Type B pancreatic cell (in vitro differentiated cells): ENCODE results near the gene ZNF554. TPM values are rescaled to one million over a fixed set of nuclear protein-coding genes. Genes with fewer than 3 reads are reported as not detected.

Experiments used
- DNase-seq: peaks from one replicate; pipeline ENCODE4 v3.0.0; 2021; ENCODE audit warnings: mixed read lengths; ENCODE audit not compliant: unreplicated experiment; ENCODE audit errors: extremely low spot score
- H3K27ac Mint-ChIP-seq: 2 replicates; pipeline ENCODE4 v1.8.0; 2021; ENCODE audit warnings: mild to moderate bottlenecking, mixed read lengths
- H3K27me3 Mint-ChIP-seq: 2 replicates; pipeline ENCODE4 v1.8.0; 2021; ENCODE audit warnings: mixed read lengths
- H3K36me3 Mint-ChIP-seq: 2 replicates; pipeline ENCODE4 v1.8.0; 2021; ENCODE audit warnings: mixed read lengths
- H3K4me1 Mint-ChIP-seq: one replicate; pipeline ENCODE4 v1.8.0; 2021; ENCODE audit warnings: mixed read lengths; ENCODE audit not compliant: unreplicated experiment
- H3K4me3 Mint-ChIP-seq: 2 replicates; pipeline ENCODE4 v1.8.0; 2021; ENCODE audit warnings: mild to moderate bottlenecking, mixed read lengths
- H3K9me3 Mint-ChIP-seq: 2 replicates; pipeline ENCODE4 v1.8.0; 2021; ENCODE audit warnings: mixed read lengths
- CTCF ChIP-seq: fragments of 200-600 bp; sonication (generic); conservative IDR thresholded peaks from 2 replicates; pipeline ENCODE4 v1.5.0; 2021; ENCODE audit warnings: antibody characterized with exemption, mild to moderate bottlenecking
- total RNA-seq: library from RNA; stranded (reverse); gene quantifications from 2 replicates; pipeline ENCODE4 v1.2.1, GENCODE V29; 2021; ENCODE audit warnings: low replicate concordance

Gene ZNF554
- total RNA-seq, 1 donor from 2014 or later, result 9.4 TPM

- no peaks in the 10 kb centered on the region for H3K36me3 Mint-ChIP-seq
- H3K27me3 Mint-ChIP-seq, result no peaks in the 10 kb centered on the region
- no peak overlapping the region for H3K27ac Mint-ChIP-seq
- H3K9me3 Mint-ChIP-seq, result no peaks in the 10 kb centered on the region
- H3K4me1 Mint-ChIP-seq, result no peaks in the 10 kb centered on the region
- DNase-seq, result no peak
- no peak overlapping the region for H3K4me3 Mint-ChIP-seq
- TF ChIP-seq CTCF, result no peak
These were observed 26.5 kb upstream of the ZNF554 start for GRCh38 chr19:2793126-2793525.

GRCh38 chr19:2793577-2793976 is 26.1 kb upstream of the ZNF554 start:
- Mint-ChIP-seq H3K9me3 (no peaks in the 10 kb centered on the region), H3K4me3 (no peak overlapping the region), H3K36me3 (no peaks in the 10 kb centered on the region), H3K27ac (no peak overlapping the region), H3K27me3 (no peaks in the 10 kb centered on the region), H3K4me1 (no peaks in the 10 kb centered on the region)
- no peak for DNase-seq
- no peak for TF ChIP-seq CTCF

GRCh38 chr19:2795827-2796658 is 23.6 kb upstream of the ZNF554 start:
- Mint-ChIP-seq H3K4me3 (no peak overlapping the region), H3K9me3 (no peaks in the 10 kb centered on the region), H3K27me3 (no peaks in the 10 kb centered on the region), H3K27ac (no peak overlapping the region), H3K4me1 (no peaks in the 10 kb centered on the region), H3K36me3 (peaks cover 3% of the 10 kb centered on the region)
- DNase-seq, result no peak
- TF ChIP-seq CTCF, result no peak

- Mint-ChIP-seq H3K4me3 (no peak overlapping the region), H3K36me3 (peaks cover 3% of the 10 kb centered on the region), H3K27me3 (no peaks in the 10 kb centered on the region), H3K4me1 (no peaks in the 10 kb centered on the region), H3K27ac (no peak overlapping the region), H3K9me3 (no peaks in the 10 kb centered on the region)
- no peak for DNase-seq
- TF ChIP-seq CTCF, result no peak
These were observed 22.9 kb upstream of the ZNF554 start for GRCh38 chr19:2796659-2797266.

- no peak for TF ChIP-seq CTCF
- Mint-ChIP-seq H3K9me3 (no peaks in the 10 kb centered on the region), H3K27ac (no peak overlapping the region), H3K27me3 (no peaks in the 10 kb centered on the region), H3K36me3 (peaks cover 3% of the 10 kb centered on the region), H3K4me1 (no peaks in the 10 kb centered on the region), H3K4me3 (no peak overlapping the region)
- DNase-seq, result no peak
These were observed 22.4 kb upstream of the ZNF554 start for GRCh38 chr19:2797280-2797679.
